ENCODE data around the gene C10orf53.

GRCh38 chr10:49643241-49644034 lies 36.0 kb upstream of the C10orf53 start:
- TF ChIP-seq GLIS2 (tag by site-specific recombination; IDR thresholded peaks at IDR 0.05) (no peak), ZNF292 (tag by site-specific recombination; IDR thresholded peaks at IDR 0.05; ENCODE audit: borderline replicate concordance, low read depth) (no peak), ZNF274 (IDR thresholded peaks at IDR 0.05; ENCODE audit: low read length) (no peak), ZNF274 (tag by site-specific recombination; IDR thresholded peaks at IDR 0.05; ENCODE audit: borderline replicate concordance) (no peak), CTCF (tag by site-specific recombination; IDR thresholded peaks at IDR 0.05) (no peak), REST (tag by site-specific recombination; IDR thresholded peaks at IDR 0.05) (no peak), ZBTB8A (tag by site-specific recombination; IDR thresholded peaks at IDR 0.05) (no peak), ATF2 (tag by site-specific recombination; IDR thresholded peaks at IDR 0.05; ENCODE audit: low read depth) (no peak), ZNF792 (tag by site-specific recombination; IDR thresholded peaks at IDR 0.05) (no peak), ZNF302 (tag by site-specific recombination; IDR thresholded peaks at IDR 0.05; ENCODE audit: low read depth) (no peak), ZBTB48 (tag by site-specific recombination; IDR thresholded peaks at IDR 0.05) (no peak)
